Measurements from ENCODE around the gene KIF21B. TPM values are rescaled to one million over a fixed set of nuclear protein-coding genes. Genes with fewer than 3 reads are reported as not detected.

Gene KIF21B
- polyA plus RNA-seq, 12 donors = 0.53 to 3.6 (median 0.99) TPM; not detected in 1

DNA sequence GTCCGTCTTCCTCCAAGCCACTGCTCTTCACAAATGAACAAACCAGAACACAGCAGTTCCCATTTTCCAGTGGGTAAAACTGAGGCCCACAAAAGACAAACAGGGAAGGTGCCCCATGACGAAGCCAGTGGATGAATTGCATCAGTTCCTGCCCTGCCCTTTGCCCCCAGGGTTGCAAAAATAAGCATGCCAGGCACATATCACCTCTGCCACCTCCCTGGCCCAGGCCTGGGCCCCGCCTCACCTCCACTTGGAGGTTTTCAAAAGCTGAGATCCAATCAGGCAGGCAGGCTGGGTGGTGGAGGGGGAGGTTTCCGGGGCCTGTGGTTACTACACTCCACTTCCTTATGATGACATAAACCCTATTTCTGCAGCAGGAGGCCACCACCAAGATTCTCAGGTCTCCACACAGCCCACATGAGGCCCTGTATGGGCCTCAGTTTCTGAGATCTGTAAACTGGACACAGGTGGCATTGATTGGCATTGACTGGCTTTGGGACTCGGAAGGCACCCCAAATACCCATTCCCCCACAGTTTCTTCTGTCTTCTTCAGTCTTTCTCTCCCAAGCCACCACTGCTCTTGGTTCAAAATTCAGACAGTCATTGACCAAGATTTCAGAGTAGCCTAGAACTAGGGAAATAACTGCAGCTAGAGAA lies 4.1 kb downstream of the KIF21B start:
- DNase-seq = no peak

- DNase-seq = no peak
Measured at GRCh38 chr1:201017828-201018163, 5.7 kb downstream of the KIF21B start.

DNA sequence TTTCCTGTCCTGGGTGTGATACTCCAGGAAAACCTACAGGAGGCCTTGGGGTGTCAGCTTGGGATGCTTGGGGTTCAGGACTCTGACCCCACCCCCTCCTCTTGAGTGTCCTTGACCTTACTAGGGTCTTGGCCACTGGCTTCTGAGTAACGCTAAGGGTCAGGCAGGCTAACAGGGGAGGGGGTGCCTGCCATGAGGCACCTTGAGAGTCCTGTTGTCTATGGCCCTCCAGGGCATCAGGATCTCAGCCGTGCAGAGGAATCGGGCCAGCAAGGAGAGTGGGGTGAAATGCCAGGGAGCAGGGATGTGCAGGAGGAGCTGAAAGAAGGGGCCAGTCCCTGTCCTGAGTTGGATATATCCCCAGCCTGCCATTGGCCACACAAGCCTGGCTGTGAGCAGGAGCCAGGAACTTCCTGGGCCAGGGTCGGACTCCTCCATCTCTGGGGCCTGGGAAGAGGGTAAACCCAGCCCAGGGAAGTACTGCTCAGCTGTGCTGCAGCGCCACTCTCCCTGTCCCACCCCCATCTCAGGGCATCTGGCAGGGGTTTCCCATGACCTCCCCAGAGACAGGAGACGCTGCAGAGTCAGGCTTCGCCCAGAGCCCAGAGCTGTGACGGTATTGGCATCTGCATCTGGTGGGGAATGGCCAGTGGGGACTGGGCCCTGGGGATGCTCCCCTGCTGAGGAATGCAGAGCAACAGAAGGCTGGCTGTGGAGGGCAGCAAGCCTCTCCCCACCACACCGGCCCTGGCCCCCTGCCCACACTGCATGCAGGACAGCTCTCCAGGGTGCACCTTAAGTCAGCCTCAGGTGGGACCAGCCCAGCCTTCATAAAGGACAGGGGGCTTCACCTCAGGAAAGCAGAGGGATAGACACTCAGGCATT lies 6.3 kb downstream of the KIF21B start:
- DNase-seq = no peak

GRCh38 chr1:201016211-201016651 lies 7.3 kb downstream of the KIF21B start:
- no peak for DNase-seq

GRCh38 chr1:201015551-201016091 lies 7.9 kb downstream of the KIF21B start:
- DNase-seq = no peak

- no peak for DNase-seq
Measured at GRCh38 chr1:201014816-201015200, 8.7 kb downstream of the KIF21B start.

DNA sequence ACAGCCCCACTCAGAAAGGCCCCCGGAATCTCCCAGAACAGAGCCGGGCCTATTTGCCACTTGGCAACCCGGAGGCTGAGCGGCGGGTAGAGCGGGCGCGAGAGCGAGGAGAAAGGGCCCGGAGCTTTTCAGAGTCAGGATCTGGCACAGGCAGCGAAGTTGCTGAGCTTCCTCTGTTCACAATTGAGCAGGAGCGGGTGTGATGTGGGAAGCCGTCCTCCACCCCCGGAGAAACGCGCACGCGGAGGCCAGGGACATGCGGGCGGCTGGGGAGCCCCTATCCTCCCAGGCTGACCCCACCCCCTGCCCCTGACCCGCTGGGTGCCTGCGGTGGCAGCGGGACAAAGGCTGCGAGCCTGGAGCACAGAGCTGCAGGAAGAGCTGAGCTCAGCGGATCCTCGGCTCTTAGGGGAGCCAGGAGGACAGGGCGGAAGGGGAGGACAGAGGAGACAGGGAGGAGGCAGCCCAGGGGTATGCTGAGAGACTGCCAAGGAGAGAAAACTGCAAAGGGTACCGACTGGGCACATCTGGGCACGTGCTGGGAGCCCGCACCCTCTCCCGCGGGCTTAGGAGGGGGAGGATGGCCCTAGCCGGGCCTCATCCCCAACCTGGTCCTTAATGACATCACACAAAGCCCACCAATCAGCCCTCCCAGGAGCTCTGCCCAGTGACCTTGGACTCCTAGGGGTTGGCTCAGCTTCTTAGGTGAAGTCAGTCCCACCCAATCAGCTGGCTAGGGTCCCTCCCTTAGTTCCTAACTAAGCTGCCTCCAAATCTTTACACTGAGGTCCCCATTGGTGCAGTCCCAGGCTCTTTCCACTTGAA lies 9.3 kb downstream of the KIF21B start:
- no peak for DNase-seq

DNA sequence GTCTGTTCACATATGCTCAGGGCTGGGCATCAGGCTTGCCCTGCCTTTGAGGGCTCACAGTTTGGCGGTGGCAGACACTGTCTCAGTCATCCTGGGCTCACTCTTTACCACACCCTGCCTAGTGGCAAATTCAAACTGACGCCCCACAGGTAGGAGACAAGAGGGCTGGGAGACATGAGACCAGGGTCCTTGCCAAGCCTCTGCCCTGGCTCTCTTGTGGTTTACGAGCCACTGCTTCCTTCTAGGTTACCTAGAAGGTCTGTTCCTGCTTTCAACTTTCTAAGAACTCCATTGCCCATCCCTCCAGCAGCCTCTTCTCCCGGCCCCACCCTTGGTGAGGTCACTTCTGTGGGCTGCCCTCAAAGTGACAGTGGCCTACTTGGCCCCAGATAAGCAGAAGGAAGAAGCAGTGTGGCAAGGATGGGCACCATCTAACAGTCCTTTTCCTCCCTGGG lies 10.5 kb downstream of the KIF21B start:
- no peak for DNase-seq

GRCh38 chr1:201011616-201012015 lies 11.9 kb downstream of the KIF21B start:
- no peak for DNase-seq

DNA sequence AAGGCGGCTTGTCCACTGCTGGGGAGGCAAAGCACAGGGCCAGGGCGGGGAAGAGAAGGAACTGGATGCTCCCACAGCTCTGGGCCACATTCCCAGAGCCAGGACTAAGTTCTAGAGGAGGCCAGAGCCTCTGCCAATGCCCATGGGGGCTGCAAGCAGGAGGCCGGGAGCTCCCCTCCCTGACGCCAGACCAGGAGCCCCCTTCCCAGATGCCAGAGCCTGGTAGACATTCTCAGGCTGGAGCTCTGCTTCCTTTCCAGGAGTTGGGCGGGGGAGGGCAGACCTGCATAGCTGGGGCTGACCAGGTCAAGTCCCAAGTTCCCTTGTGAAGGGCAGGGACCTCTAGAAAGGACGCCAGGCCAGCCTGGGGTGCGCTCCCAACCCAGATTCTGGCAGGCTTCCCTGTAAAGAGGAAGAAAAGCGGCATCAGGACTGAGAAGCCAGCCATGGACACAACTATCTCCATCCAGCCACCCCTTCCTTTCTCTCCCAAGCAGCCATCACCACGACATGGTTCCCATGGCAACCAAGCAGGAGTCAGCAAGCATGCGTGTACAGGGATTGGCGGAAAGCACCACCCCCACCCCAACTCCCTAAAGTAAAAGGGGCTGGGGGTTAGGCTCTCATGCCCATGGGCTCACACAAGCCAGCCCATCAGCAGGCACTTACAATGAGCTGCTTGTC lies 13.4 kb downstream of the KIF21B start:
- no peak for DNase-seq

DNA sequence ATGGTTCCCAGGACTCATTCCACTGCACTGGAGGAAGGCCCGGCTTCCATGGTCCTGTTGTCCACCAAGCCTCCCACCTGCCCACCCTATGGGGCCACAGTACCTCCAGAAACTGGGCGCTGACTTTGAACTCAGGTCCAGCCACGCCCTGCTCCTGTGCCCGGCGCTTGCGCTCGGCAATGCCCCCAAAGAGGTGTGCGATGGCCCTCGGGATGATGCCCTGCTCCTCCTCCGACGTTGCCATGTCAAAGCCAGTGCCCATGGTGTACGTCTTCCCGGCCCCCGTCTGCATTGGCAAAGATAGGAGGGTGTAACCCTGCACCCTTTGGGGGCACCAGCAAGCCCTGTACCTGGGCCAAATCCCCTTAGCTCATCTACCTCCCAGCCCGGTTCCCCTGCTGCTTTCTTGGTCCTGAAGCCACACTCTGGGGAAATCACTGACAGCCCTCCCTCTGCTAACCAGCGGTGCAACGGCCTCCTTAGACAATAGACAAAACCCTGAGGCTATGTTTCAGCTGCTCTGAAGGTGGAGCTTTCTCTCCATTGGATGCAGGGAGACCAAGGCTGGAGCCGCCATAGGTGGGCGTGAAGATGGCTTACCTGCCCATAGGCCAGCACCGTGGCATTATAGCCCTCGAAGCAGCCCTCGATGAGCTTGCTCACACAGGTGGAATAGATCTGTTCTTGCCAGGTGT lies 14.7 kb downstream of the KIF21B start:
- no peak for DNase-seq

GRCh38 chr1:201007481-201007880 lies 16.0 kb downstream of the KIF21B start:
- DNase-seq = no peak

- DNase-seq = no peak
Measured at GRCh38 chr1:201006450-201006849, 17.1 kb downstream of the KIF21B start.

DNA sequence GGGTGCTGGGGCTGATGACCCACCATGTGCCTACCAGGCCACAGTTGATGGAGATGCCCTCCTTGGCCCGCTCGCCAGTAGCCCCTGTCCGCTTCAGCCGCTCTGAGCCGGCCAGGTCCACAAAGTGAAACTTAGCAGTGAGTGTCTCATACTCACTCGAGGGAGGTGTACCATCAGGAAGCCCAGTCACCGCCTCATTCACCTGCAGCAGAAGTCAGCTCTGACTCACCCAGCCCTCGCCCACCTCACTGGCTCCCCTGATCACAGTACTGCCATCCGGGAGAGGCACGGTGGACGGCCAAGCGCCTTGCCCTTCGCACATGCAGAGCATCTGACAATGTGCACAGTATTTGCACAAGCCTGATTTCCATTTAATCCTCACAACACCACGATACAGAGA lies 18.8 kb downstream of the KIF21B start:
- no peak for DNase-seq

DNA sequence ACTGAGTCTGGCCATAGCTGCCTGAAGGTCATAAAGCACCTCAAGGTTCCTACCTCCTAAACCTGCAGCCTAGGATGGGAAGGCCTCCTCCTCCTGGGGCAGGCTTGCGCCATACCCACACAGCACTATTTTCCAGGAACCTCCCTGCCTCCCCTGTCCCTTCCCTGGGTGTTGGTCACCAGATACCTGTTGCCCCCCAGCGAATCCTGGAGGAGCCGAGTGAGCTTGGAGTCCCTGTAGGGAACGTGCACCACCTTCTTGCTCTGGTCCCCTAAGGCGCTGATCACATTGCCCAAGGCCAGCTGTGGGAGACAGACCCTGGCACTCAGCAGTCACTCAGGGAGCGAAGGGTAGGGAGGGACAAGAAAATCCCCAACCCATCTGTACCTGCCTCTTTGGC lies 19.4 kb downstream of the KIF21B start:
- no peak for DNase-seq

DNA sequence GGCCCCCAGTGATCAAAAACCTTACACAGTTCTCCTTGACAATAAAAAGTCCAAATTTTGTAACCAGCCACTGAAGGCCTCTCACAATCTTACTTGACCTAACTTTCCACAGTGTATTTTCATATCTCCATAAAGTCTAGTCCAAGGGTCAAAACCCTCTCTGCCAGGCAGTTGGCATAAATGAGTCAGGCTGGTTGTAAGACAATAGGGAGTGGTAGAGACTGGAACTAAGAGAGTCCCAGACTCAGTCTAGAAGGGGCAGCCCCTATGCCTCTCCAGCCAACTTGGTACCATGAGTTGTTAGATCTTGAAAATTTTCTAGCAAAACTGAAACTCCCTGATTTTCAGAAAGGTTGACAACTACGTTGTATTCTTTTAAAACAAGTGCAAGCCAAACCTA lies 21.0 kb downstream of the KIF21B start:
- no peak for DNase-seq

- no peak for DNase-seq
Measured at GRCh38 chr1:201001962-201002361, 21.6 kb downstream of the KIF21B start.

DNA sequence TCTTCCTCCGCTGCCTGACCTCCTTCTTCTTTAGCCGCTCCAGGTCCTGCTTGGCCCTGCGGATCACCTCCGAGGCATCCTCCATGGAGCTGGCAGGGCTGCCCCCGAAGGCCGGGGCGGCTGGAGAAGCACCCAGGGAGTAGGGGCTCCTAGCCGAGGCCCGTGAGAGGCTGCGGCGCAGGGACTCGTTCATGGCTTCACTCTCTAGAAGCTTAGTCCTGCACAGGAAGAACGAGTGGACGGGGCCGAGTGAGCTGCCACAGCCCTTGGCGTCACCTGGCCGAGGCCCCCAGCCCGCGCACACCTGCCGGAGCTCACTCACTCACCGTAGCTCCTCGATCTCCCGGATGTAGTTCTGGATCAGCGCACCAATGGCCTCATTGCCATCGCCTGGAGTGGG lies 23.1 kb downstream of the KIF21B start:
- DNase-seq = no peak

DNA sequence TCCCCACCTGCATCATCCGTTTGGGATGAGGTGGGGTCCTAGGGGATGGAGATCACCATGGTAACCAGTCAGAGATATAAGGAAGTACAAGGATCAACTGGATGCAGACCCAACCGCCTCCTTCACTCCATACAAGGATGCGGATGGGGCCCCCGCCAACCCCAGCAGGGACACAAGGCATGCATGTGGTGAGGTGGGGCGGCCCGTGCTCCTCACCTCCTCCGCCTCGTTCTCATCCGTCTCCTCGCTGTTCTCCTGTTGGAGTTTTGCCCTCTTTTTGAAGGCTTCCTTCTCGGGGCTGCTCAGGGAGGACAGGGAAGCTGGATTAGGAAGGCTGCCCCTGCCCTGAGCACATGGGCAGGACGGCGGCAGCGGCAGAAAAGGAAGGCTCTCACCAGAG lies 23.8 kb downstream of the KIF21B start:
- no peak for DNase-seq

DNA sequence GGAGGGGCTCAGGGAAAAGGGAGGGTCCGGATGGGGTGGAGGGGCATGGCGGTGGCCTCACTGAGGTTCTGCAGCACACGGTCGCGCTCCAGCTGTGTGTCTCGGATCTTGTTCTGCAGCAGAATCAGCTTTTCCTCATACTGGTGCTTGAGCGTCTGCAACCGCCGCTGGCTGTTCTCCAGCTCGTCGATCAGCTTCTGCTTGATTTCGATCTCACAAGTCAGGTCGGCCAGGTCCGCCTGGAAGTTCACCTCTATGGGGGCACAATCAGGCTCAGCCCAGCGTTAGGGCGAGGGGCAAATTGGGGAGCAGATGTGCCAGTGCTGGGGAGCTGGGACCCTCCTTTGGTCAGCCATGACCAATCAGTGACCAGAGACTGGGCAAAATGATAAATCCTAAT lies 25.2 kb downstream of the KIF21B start:
- DNase-seq = no peak
